Measurements from ENCODE around the gene PKP1.
A peak's percentile ranks its signal among the peaks of the same experiment; 100 is the strongest.

The PKP1 gene

GRCh38 chr1:201364808-201365105 lies 81.5 kb downstream of the PKP1 start:
- no peak for TF ChIP-seq POLR2A (IDR thresholded peaks at IDR 0.05; ENCODE audit: low read length)
- no peak for DNase-seq

GRCh38 chr1:201365251-201365650 lies 81.9 kb downstream of the PKP1 start:
- no peak for DNase-seq
- TF ChIP-seq GATA1 (IDR thresholded peaks at IDR 0.05; ENCODE audit: low read depth, low read length): no peak
- TF ChIP-seq POLR2A (IDR thresholded peaks at IDR 0.05; ENCODE audit: low read length): no peak

- no peak for TF ChIP-seq POLR2A (IDR thresholded peaks at IDR 0.05; ENCODE audit: low read length)
- TF ChIP-seq GATA1 (IDR thresholded peaks at IDR 0.05; ENCODE audit: low read depth, low read length): no peak
- DNase-seq: no peak
Observed at GRCh38 chr1:201366696-201367095, 83.4 kb downstream of the PKP1 start.

GRCh38 chr1:201369209-201369608 lies 85.9 kb downstream of the PKP1 start:
- TF ChIP-seq GATA1 (IDR thresholded peaks at IDR 0.05; ENCODE audit: low read depth, low read length): no peak
- TF ChIP-seq POLR2A (IDR thresholded peaks at IDR 0.05; ENCODE audit: low read length): no peak
- DNase-seq: no peak

GRCh38 chr1:201370500-201370899 lies 87.2 kb downstream of the PKP1 start:
- DNase-seq: no peak
- no peak for TF ChIP-seq POLR2A (IDR thresholded peaks at IDR 0.05; ENCODE audit: low read length)
- TF ChIP-seq GATA1 (IDR thresholded peaks at IDR 0.05; ENCODE audit: low read depth, low read length): no peak

- no peak for DNase-seq
- TF ChIP-seq GATA1 (IDR thresholded peaks at IDR 0.05; ENCODE audit: low read depth, low read length): no peak
- no peak for TF ChIP-seq POLR2A (IDR thresholded peaks at IDR 0.05; ENCODE audit: low read length)
Observed at GRCh38 chr1:201371276-201371675, 88.0 kb downstream of the PKP1 start.

- TF ChIP-seq GATA1 (IDR thresholded peaks at IDR 0.05; ENCODE audit: low read depth, low read length) (no peak), POLR2A (IDR thresholded peaks at IDR 0.05; ENCODE audit: low read length) (no peak)
- DNase-seq: no peak
Observed at GRCh38 chr1:201371792-201372191, 88.5 kb downstream of the PKP1 start.

- no peak for TF ChIP-seq POLR2A (IDR thresholded peaks at IDR 0.05; ENCODE audit: low read length)
- no peak for TF ChIP-seq GATA1 (IDR thresholded peaks at IDR 0.05; ENCODE audit: low read depth, low read length)
- no peak for DNase-seq
Observed at GRCh38 chr1:201374364-201374763, 91.1 kb downstream of the PKP1 start.

GRCh38 chr1:201375169-201375568 lies 91.9 kb downstream of the PKP1 start:
- TF ChIP-seq POLR2A (IDR thresholded peaks at IDR 0.05; ENCODE audit: low read length) (no peak), GATA1 (IDR thresholded peaks at IDR 0.05; ENCODE audit: low read depth, low read length) (no peak)

GRCh38 chr1:201376107-201376463 lies 92.8 kb downstream of the PKP1 start:
- no peak for DNase-seq
- no peak for TF ChIP-seq GATA1 (IDR thresholded peaks at IDR 0.05; ENCODE audit: low read depth, low read length)
- TF ChIP-seq POLR2A (IDR thresholded peaks at IDR 0.05; ENCODE audit: low read length): no peak

More at GRCh38 chr1:201375169-201375568, 91.9 kb downstream of the PKP1 start:
- no peak for DNase-seq

- peak; percentile 10 to 28 for DNase-seq
- TF ChIP-seq POLR2A (IDR thresholded peaks at IDR 0.05; ENCODE audit: low read length) (no peak), GATA1 (IDR thresholded peaks at IDR 0.05; ENCODE audit: low read depth, low read length) (no peak)
Observed at GRCh38 chr1:201376464-201377374, 93.4 kb downstream of the PKP1 start.

GRCh38 chr1:201377611-201378092 lies 94.3 kb downstream of the PKP1 start, which contains the start of gene TNNT2:
TSS of gene TNNT2 (minus strand) at chr1:201377680. CDS start at chr1:201373254, 4,426 bp downstream.
- peak in 1 of 2 experiments; percentile 34 for DNase-seq
- TF ChIP-seq POLR2A (IDR thresholded peaks at IDR 0.05; ENCODE audit: low read length): no peak
- no peak for TF ChIP-seq GATA1 (IDR thresholded peaks at IDR 0.05; ENCODE audit: low read depth, low read length)

GRCh38 chr1:201378804-201379203 lies 95.5 kb downstream of the PKP1 start:
- DNase-seq: no peak
- TF ChIP-seq POLR2A (IDR thresholded peaks at IDR 0.05; ENCODE audit: low read length) (no peak), GATA1 (IDR thresholded peaks at IDR 0.05; ENCODE audit: low read depth, low read length) (no peak)

- TF ChIP-seq GATA1 (IDR thresholded peaks at IDR 0.05; ENCODE audit: low read depth, low read length): no peak
- TF ChIP-seq POLR2A (IDR thresholded peaks at IDR 0.05; ENCODE audit: low read length): no peak
- DNase-seq: no peak
Observed at GRCh38 chr1:201379733-201380242, 96.5 kb downstream of the PKP1 start.

GRCh38 chr1:201381130-201381529 lies 97.8 kb downstream of the PKP1 start:
- DNase-seq: no peak
- TF ChIP-seq GATA1 (IDR thresholded peaks at IDR 0.05; ENCODE audit: low read depth, low read length) (no peak), POLR2A (IDR thresholded peaks at IDR 0.05; ENCODE audit: low read length) (no peak)

Measured in erythroblast (primary cell).